Measurements from ENCODE around the gene PLK4.
"Not testable (repeated sequence)": the region's sequence is repeated elsewhere in the genome, so short reads cannot be mapped to it uniquely, and the experiment has no call there.

Gene PLK4

GRCh38 chr4:127880763-127881562, at the start of gene PLK4:
PLK4 (plus strand) TSS chr4:127880893; CDS start chr4:127881135, 242 bp downstream.
- DNase-seq (ENCODE audit: low spot score): peak; percentile 96

- DNase-seq (ENCODE audit: low spot score): peak; percentile 14
Measured at GRCh38 chr4:127832585-127832984, 48.1 kb upstream of the PLK4 start.

- no peak for DNase-seq (ENCODE audit: low spot score)
Measured at GRCh38 chr4:127843704-127844600, 36.7 kb upstream of the PLK4 start.

- no peak for DNase-seq (ENCODE audit: low spot score)
Measured at GRCh38 chr4:127844601-127845116, 36.0 kb upstream of the PLK4 start.

- DNase-seq (ENCODE audit: low spot score): no peak
Measured at GRCh38 chr4:127846061-127846460, 34.6 kb upstream of the PLK4 start.

GRCh38 chr4:127846765-127847164, 33.9 kb upstream of the PLK4 start:
- no peak for DNase-seq (ENCODE audit: low spot score)

- no peak for DNase-seq (ENCODE audit: low spot score)
Measured at GRCh38 chr4:127849505-127850234, 31.0 kb upstream of the PLK4 start.

- no peak for DNase-seq (ENCODE audit: low spot score)
Measured at GRCh38 chr4:127852661-127853060, 28.0 kb upstream of the PLK4 start.

- DNase-seq (ENCODE audit: low spot score): no peak
Measured at GRCh38 chr4:127856196-127856812, 24.4 kb upstream of the PLK4 start.

- no peak for DNase-seq (ENCODE audit: low spot score)
Measured at GRCh38 chr4:127856813-127857447, 23.8 kb upstream of the PLK4 start.

- DNase-seq (ENCODE audit: low spot score): no peak
Measured at GRCh38 chr4:127857641-127858040, 23.1 kb upstream of the PLK4 start.

GRCh38 chr4:127868196-127868595, 12.5 kb upstream of the PLK4 start:
- no peak for DNase-seq (ENCODE audit: low spot score)

GRCh38 chr4:127870281-127870680, 10.4 kb upstream of the PLK4 start:
- DNase-seq (ENCODE audit: low spot score): no peak

- DNase-seq (ENCODE audit: low spot score): no peak
Measured at GRCh38 chr4:127870688-127871087, 10.0 kb upstream of the PLK4 start.

GRCh38 chr4:127875791-127876190, 4.9 kb upstream of the PLK4 start:
- no peak for DNase-seq (ENCODE audit: low spot score)

- DNase-seq (ENCODE audit: low spot score): no peak
Measured at GRCh38 chr4:127881563-127881864, 821 bp downstream of the PLK4 start.

- no peak for DNase-seq (ENCODE audit: low spot score)
Measured at GRCh38 chr4:127888559-127888958, 7.9 kb downstream of the PLK4 start.

- DNase-seq (ENCODE audit: low spot score): no peak
Measured at GRCh38 chr4:127889903-127890302, 9.2 kb downstream of the PLK4 start.

- no peak for DNase-seq (ENCODE audit: low spot score)
Measured at GRCh38 chr4:127896069-127896468, 15.4 kb downstream of the PLK4 start.

GRCh38 chr4:127896528-127896927, 15.8 kb downstream of the PLK4 start:
- DNase-seq (ENCODE audit: low spot score): no peak

- DNase-seq (ENCODE audit: low spot score): not testable (repeated sequence)
Measured at GRCh38 chr4:127899682-127900081, 19.0 kb downstream of the PLK4 start.
